ENCODE results near the gene C4orf50.

The C4orf50 gene

GRCh38 chr4:6033381-6033780 lies 15.2 kb upstream of the C4orf50 start:
- H3K4me3 ChIP-seq (ENCODE audit: low read length), result no peak overlapping the region
- DNase-seq (ENCODE audit: low read depth), result no peak
- no peak for TF ChIP-seq CTCF (conservative IDR thresholded peaks at IDR 0.05; ENCODE audit: low read depth, low read length)

GRCh38 chr4:6032249-6033244 lies 14.3 kb upstream of the C4orf50 start:
- no peak overlapping the region for H3K4me3 ChIP-seq (ENCODE audit: low read length)
- DNase-seq (ENCODE audit: low read depth), result no peak
- TF ChIP-seq CTCF (conservative IDR thresholded peaks at IDR 0.05; ENCODE audit: low read depth, low read length), result no peak

GRCh38 chr4:6031846-6032245 lies 13.6 kb upstream of the C4orf50 start:
- no peak for DNase-seq (ENCODE audit: low read depth)
- no peak for TF ChIP-seq CTCF (conservative IDR thresholded peaks at IDR 0.05; ENCODE audit: low read depth, low read length)
- H3K4me3 ChIP-seq (ENCODE audit: low read length), result no peak overlapping the region

- no peak overlapping the region for H3K4me3 ChIP-seq (ENCODE audit: low read length)
- no peak for TF ChIP-seq CTCF (conservative IDR thresholded peaks at IDR 0.05; ENCODE audit: low read depth, low read length)
- no peak for DNase-seq (ENCODE audit: low read depth)
Measured at GRCh38 chr4:6030679-6031078, 12.4 kb upstream of the C4orf50 start.

- DNase-seq (ENCODE audit: low read depth), result no peak
- TF ChIP-seq CTCF (conservative IDR thresholded peaks at IDR 0.05; ENCODE audit: low read depth, low read length), result no peak
Measured at GRCh38 chr4:6029254-6029653, 11.0 kb upstream of the C4orf50 start.

GRCh38 chr4:6028168-6028567 lies 9.9 kb upstream of the C4orf50 start:
- no peak for TF ChIP-seq CTCF (conservative IDR thresholded peaks at IDR 0.05; ENCODE audit: low read depth, low read length)
- no peak overlapping the region for H3K4me3 ChIP-seq (ENCODE audit: low read length)
- no peak for DNase-seq (ENCODE audit: low read depth)

More at GRCh38 chr4:6029254-6029653, 11.0 kb upstream of the C4orf50 start:
- no peak overlapping the region for H3K4me3 ChIP-seq (ENCODE audit: low read length)

GRCh38 chr4:6027392-6027791 lies 9.2 kb upstream of the C4orf50 start:
- no peak for DNase-seq (ENCODE audit: low read depth)
- no peak for TF ChIP-seq CTCF (conservative IDR thresholded peaks at IDR 0.05; ENCODE audit: low read depth, low read length)
- no peak overlapping the region for H3K4me3 ChIP-seq (ENCODE audit: low read length)
